HCT116 (cell line): ENCODE measurements around the gene JAK1. TPM values are rescaled to one million over a fixed set of nuclear protein-coding genes. Genes with fewer than 3 reads are reported as not detected.

Experiments used
- ATAC-seq: fragments of 200-7000 bp; cut with Tn5 transposase; 2 replicates; pipeline ENCODE4 v1.9.1; 2020; ENCODE audit warnings: mild to moderate bottlenecking, moderate library complexity
- BruUV-seq: library from RNA; stranded (reverse); fragments of 400-500 nt; replicated peaks from 2 replicates; lab custom pipeline; 2021; lab: Mats Ljungman, UMichigan
- CTCF ChIA-PET: fragments of 300-600 bp; sonication (Branson Sonifier 250); formaldehyde crosslinking; loops from one replicate; lab custom pipeline; 2021; ENCODE audit warnings: antibody characterized with exemption; lab: Charles Lee
- POLR2A ChIA-PET: fragments of 300-600, 350-600 bp; sonication (Branson Sonifier 250); formaldehyde crosslinking; loops from one replicate; lab custom pipeline; 2021; ENCODE audit warnings: antibody characterized with exemption; lab: Charles Lee
- RAD21 ChIA-PET, 2 experiments: fragments of 300-600 bp; sonication (Branson Sonifier 250); formaldehyde crosslinking; loops; one replicate each; lab custom pipeline; 2023; ENCODE audit warnings: low total read pairs in 2 of 2; ENCODE audit not compliant: uncharacterized antibody in 2 of 2, unreplicated experiment in 2 of 2, low non-redundant PET in 1 of 2; lab: Charles Lee
- DNase-seq: peaks from one replicate; pipeline ENCODE4 v3.0.0-alpha.2; 2010; ENCODE audit warnings: low read depth, low spot score
- H2AFZ ChIP-seq: fragments of 200-600 bp; shearing (Covaris generic), sonication (generic); 2 replicates; pipeline ENCODE4 v1.6.1; 2017; ENCODE audit warnings: low read depth, mixed run types, mixed read lengths, antibody characterized with exemption, low read length; ENCODE audit not compliant: poor library complexity, severe bottlenecking
- H3K27ac ChIP-seq: 2 replicates; pipeline ENCODE4 v1.5.1; 2012; ENCODE audit warnings: low read depth, low read length
- H3K27me3 ChIP-seq: fragments of 200-600 bp; sonication (generic); 2 replicates; pipeline ENCODE4 v1.6.1; 2016; ENCODE audit warnings: mixed run types, low read length, mixed read lengths; ENCODE audit not compliant: insufficient read depth
- H3K36me3 ChIP-seq, 2 experiments: fragments of 200-500 bp in 1 of 2; fragments of 200-600 bp in 1 of 2; sonication (Bioruptor generic) in 1 of 2; sonication (generic) in 1 of 2; 2 replicates each; pipeline versions ENCODE4 v1.5.1 to v1.6.1; 2014 to 2016; ENCODE audit warnings: low read length in 2 of 2, inconsistent platforms in 1 of 2, mixed read lengths in 1 of 2, mixed run types in 1 of 2; ENCODE audit not compliant: insufficient read depth in 2 of 2, control insufficient read depth in 1 of 2
- H3K4me1 ChIP-seq, 2 experiments: fragments of 200-600 bp in 1 of 2; sonication (generic) in 1 of 2; 2 replicates each; pipeline versions ENCODE4 v1.5.1 to v1.6.1; 2012 to 2017; ENCODE audit warnings: low read length in 2 of 2, inconsistent platforms in 1 of 2, mild to moderate bottlenecking in 1 of 2, mixed read lengths in 1 of 2, mixed run types in 1 of 2, moderate library complexity in 1 of 2; ENCODE audit not compliant: insufficient read depth in 2 of 2, control insufficient read depth in 1 of 2
- H3K4me2 ChIP-seq: fragments of 200-600 bp; sonication (generic); 2 replicates; pipeline ENCODE4 v1.6.1; 2017; ENCODE audit warnings: mixed run types, low read length, mixed read lengths
- H3K4me3 ChIP-seq, 2 experiments: fragments of 200-600 bp in 1 of 2; sonication (generic) in 1 of 2; replicated peaks in 1 of 2; 2 replicates each; pipeline ENCODE4 v1.5.1; 2011 to 2016; ENCODE audit warnings: low read length in 2 of 2, control low read depth in 1 of 2, low read depth in 1 of 2, mild to moderate bottlenecking in 1 of 2, mixed read lengths in 1 of 2, mixed run types in 1 of 2
- H3K79me2 ChIP-seq: fragments of 200-600 bp; sonication (generic); 2 replicates; pipeline ENCODE4 v1.6.1; 2017; ENCODE audit warnings: mild to moderate bottlenecking, mixed run types, low read length, moderate library complexity, mixed read lengths; ENCODE audit not compliant: insufficient read depth
- H3K9ac ChIP-seq: fragments of 200-600 bp; sonication (generic); 2 replicates; pipeline ENCODE4 v1.6.1; 2016; ENCODE audit warnings: low read length, mixed read lengths
- H3K9me2 ChIP-seq: fragments of 200-600 bp; sonication (generic), shearing (Covaris generic); 2 replicates; pipeline ENCODE4 v1.6.1; 2017; ENCODE audit warnings: mixed run types, mild to moderate bottlenecking, moderate library complexity; ENCODE audit not compliant: insufficient read depth
- H3K9me3 ChIP-seq, 2 experiments: fragments of 200-500 bp in 1 of 2; fragments of 200-600 bp in 1 of 2; sonication (Bioruptor generic) in 1 of 2; sonication (generic) in 1 of 2; 2 replicates each; pipeline ENCODE4 v1.6.1; 2014 to 2017; ENCODE audit warnings: low read length in 2 of 2, mixed read lengths in 2 of 2, inconsistent platforms in 1 of 2, low read depth in 1 of 2, mild to moderate bottlenecking in 1 of 2, mixed run types in 1 of 2, moderate library complexity in 1 of 2; ENCODE audit not compliant: control insufficient read depth in 1 of 2, insufficient read depth in 1 of 2
- H4K20me1 ChIP-seq: fragments of 200-600 bp; sonication (generic), shearing (Covaris generic); 2 replicates; pipeline ENCODE4 v1.6.1; 2017; ENCODE audit warnings: mixed run types, mild to moderate bottlenecking, moderate library complexity; ENCODE audit not compliant: insufficient read depth
- EGR1 ChIP-seq: IDR thresholded peaks from 2 replicates; pipeline ENCODE4 v1.6.1; 2012; ENCODE audit warnings: low read depth
- ELF1 ChIP-seq: IDR thresholded peaks from 2 replicates; pipeline ENCODE4 v1.6.1; 2012; ENCODE audit warnings: low read depth, borderline replicate concordance
- EZH2phosphoT487 ChIP-seq: fragments of 200-600 bp; IDR thresholded peaks from 2 replicates; pipeline ENCODE4 v1.6.1; 2018; ENCODE audit warnings: antibody characterized with exemption, borderline replicate concordance
- FOSL1 ChIP-seq: IDR thresholded peaks from 2 replicates; pipeline ENCODE4 v1.6.1; 2012; ENCODE audit warnings: low read depth
- JUND ChIP-seq: IDR thresholded peaks from 2 replicates; pipeline ENCODE4 v1.6.1; 2012
- POLR2A ChIP-seq: IDR thresholded peaks from 2 replicates; pipeline ENCODE4 v1.7.0; 2011; ENCODE audit warnings: borderline replicate concordance; ENCODE audit not compliant: insufficient read depth, insufficient read length; ENCODE audit errors: extremely low read depth
- POLR2AphosphoS5 ChIP-seq: IDR thresholded peaks from 2 replicates; pipeline ENCODE4 v1.6.1; 2011; ENCODE audit warnings: mild to moderate bottlenecking, low read depth, low read length, moderate library complexity
- RAD21 ChIP-seq: IDR thresholded peaks from 2 replicates; pipeline ENCODE4 v1.6.1; 2012; ENCODE audit warnings: low read depth, mild to moderate bottlenecking
- REST ChIP-seq: IDR thresholded peaks from 2 replicates; pipeline ENCODE4 v1.6.1; 2012; ENCODE audit warnings: low read depth
- YY1 ChIP-seq: IDR thresholded peaks from 2 replicates; pipeline ENCODE4 v1.6.1; 2011; ENCODE audit warnings: low read length, low read depth, moderate library complexity, mild to moderate bottlenecking; ENCODE audit not compliant: insufficient replicate concordance; ENCODE audit errors: extremely low read depth
- ZFX ChIP-seq: fragments of 450-650 bp; IDR thresholded peaks from 2 replicates; pipeline ENCODE4 v1.6.1; 2017
- ZNF274 ChIP-seq: fragments of 200-500 bp; sonication (Bioruptor generic); IDR thresholded peaks from 2 replicates; pipeline ENCODE4 v1.6.1; 2014; ENCODE audit warnings: mild to moderate bottlenecking, low read depth, low read length, inconsistent platforms
- intact Hi-C: fragments of 100-400 bp; cut with micrococcal nuclease; formaldehyde crosslinking; loops from 2 replicates; pipeline ENCODE4 v1.10.0; 2022
- total RNA-seq: library from RNA; stranded (reverse); gene quantifications from one replicate; pipeline ENCODE4 v1.2.1, GENCODE V29; 2021; ENCODE audit not compliant: unreplicated experiment

The JAK1 gene
- total RNA-seq, 1 experiment from 2014 or later, result 53.2 TPM

- H3K36me3 ChIP-seq, result no peaks in the 10 kb centered on the region; a peak in 1 of 4 replicates
- no peak overlapping the region for H3K27ac ChIP-seq
- H4K20me1 ChIP-seq, result no peaks in the 10 kb centered on the region
- no TSS peak for BruUV-seq
- H3K4me3 ChIP-seq, result no peak overlapping the region
- no peaks in the 10 kb centered on the region for H3K79me2 ChIP-seq
- no peaks in the 10 kb centered on the region for H3K4me1 ChIP-seq
- H3K9me3 ChIP-seq, result no peaks in the 10 kb centered on the region
- ATAC-seq (no peak), DNase-seq (no peak)
- H2AFZ ChIP-seq, result no peak overlapping the region
- no peaks in the 10 kb centered on the region for H3K27me3 ChIP-seq
- intact Hi-C loops, result no loop called here
- ChIA-PET RAD21 (no interaction called here), POLR2A (no interaction called here), CTCF (no interaction called here)
- no peak overlapping the region for H3K4me2 ChIP-seq
- H3K9me2 ChIP-seq, result no peaks in the 10 kb centered on the region
- TF ChIP-seq FOSL1, result no peak
- no peak for TF ChIP-seq POLR2A
- TF ChIP-seq RAD21, result no peak
- no peak for TF ChIP-seq YY1
- TF ChIP-seq ZFX, result no peak
- no peak for TF ChIP-seq ZNF274
- no peak for TF ChIP-seq POLR2AphosphoS5
- TF ChIP-seq EGR1, result no peak
- TF ChIP-seq JUND, result no peak
- no peak for TF ChIP-seq ELF1
- TF ChIP-seq EZH2phosphoT487, result no peak
- TF ChIP-seq REST, result no peak
- no peak overlapping the region for H3K9ac ChIP-seq
Observed at GRCh38 chr1:64878090-64878489, 88.3 kb downstream of the JAK1 start.
